GM18499 (cell line): ENCODE data around the gene SCRN2.

Experiments
- ATAC-seq: cut with Tn5 transposase; IDR thresholded peaks from one replicate; pipeline ENCODE4 v1.9.1; 2021; ENCODE audit warnings: moderate number of reproducible peaks; ENCODE audit not compliant: insufficient read depth, unreplicated experiment

SCRN2 gene

GRCh38 chr17:47847341-47848197 is 6.5 kb upstream of the SCRN2 start:
- no peak for ATAC-seq

- ATAC-seq, result no peak
These were observed 5.8 kb upstream of the SCRN2 start for GRCh38 chr17:47846716-47847340.

DNA sequence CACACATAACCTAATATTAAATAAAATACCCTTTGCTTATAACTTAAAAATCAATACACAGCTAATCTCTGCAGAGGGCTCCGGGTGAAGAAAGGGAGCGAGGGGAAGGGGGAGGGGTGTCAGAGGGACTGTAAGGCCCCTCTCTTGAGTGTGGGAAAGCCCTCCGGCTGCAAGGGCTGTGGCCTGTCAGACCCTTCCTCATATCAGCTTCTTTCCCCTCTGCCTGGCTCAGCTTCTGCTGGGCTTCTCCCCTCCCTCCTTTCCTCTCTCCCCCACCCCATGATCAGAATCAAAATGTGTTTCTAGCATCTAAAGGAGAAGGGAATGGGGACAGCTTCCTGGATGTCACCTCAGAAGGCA is 4.6 kb upstream of the SCRN2 start:
- ATAC-seq, result no peak

GRCh38 chr17:47844814-47845715 is 4.0 kb upstream of the SCRN2 start:
- ATAC-seq, result no peak

GRCh38 chr17:47844227-47844626 is 3.2 kb upstream of the SCRN2 start:
- ATAC-seq, result no peak

DNA sequence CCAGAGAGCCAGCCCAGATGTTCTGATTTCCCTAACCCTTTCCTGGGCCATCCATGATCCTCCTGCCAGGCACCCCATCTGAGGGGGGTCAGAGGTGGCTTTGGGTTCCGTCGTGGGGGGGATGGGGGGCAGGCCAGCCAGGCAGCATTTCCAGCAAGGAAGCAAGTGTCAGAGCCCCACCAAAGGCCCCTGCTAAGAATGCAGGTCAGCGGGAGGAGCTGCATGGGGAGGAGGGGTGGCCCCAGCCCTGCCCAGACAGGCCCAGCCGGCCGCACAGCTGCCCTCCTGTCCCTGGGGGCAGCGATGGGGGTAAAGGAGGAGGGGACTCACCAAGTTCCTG is 2.3 kb upstream of the SCRN2 start:
- ATAC-seq, result no peak

DNA sequence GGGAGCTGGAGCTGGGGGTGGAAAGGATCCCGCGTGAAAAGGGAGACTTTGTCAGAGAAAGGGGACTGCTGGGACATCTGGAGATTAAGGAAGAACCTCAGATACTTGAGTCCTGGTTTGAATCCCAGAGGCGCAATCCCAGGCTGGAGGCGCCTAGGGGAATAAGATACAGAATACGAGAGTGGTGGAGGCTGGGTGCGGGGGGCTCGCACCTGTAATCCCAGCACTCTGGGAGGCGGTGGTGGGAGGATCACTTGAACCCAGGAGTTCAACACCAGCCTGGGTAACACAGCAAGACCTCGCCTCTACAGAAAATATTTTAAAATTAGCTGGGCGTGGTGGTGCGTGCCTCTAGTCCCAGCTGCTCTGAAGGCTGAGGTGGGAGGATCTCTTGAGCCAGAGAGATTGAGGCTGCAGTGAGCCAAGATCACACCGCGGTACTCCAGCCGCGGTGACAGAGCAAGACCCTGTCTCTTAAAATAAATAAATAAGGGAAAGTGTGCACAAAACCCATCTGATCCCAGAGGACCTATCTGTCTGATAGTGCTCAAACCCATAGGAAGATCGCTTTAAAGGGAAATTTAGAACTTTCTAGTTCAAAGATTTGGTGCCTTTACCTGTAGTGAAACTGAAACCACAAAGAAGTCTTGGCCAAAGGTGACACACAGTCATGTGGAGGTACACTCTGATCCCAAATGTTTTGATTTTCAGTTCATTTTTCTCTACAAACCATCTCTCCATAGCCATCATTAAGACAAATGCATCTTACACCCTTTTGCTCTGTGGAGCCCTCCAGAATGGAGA is 617 bp upstream of the SCRN2 start:
- ATAC-seq, result no peak

GRCh38 chr17:47840001-47840741 is 902 bp downstream of the SCRN2 start:
- ATAC-seq, result no peak

DNA sequence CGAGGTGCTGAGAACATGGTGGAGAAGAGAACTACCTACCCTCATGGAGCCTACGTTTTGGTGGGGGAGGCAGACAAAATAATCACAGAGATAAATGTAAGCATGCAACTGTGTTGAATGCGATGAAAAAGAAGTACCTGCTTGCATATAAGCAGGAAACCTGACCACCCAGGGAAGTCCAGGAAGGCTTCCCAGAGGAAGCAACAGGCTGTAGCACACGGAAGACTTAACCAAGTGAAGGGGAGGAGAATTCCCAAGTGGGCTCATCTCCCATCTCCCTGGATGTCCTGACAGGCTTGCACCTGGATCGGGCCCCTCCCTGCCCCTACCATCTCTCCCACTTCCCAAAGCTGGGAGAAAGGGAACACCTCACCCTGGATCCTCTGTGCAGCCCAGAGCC is 2.0 kb downstream of the SCRN2 start:
- no peak for ATAC-seq

- ATAC-seq, result no peak
These were observed 2.4 kb downstream of the SCRN2 start for GRCh38 chr17:47838636-47839035.

GRCh38 chr17:47837401-47838039 is 3.6 kb downstream of the SCRN2 start:
- ATAC-seq, result no peak

DNA sequence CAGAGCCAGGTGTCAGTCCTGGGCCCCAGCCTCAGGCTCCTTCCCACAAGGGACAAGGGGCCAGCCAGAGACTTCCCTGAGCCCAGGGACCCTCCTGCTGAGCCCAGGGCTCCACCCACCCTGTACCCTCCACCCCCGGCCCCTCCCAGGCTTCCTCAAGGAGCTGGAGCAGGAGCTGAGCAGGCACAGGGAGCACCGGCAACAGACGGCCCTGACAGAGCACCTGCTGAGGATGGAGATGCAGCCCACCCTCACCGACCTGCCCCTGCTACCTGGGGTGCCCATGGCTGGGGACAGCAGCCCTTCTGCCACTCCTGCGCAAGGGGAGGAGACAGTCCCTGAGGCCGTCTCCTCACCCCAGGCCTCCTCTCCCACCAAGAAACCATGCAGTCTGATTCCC is 4.5 kb downstream of the SCRN2 start:
- ATAC-seq, result no peak

- no peak for ATAC-seq
These were observed 6.3 kb downstream of the SCRN2 start for GRCh38 chr17:47834756-47835155.

GRCh38 chr17:47831934-47832327 is 9.1 kb downstream of the SCRN2 start:
- no peak for ATAC-seq

- ATAC-seq, result peak; percentile 58
These were observed 9.8 kb downstream of the SCRN2 start, which contains the start of the genes LRRC46 and MRPL10 for GRCh38 chr17:47831003-47831933. Gene LRRC46, plus strand, starts transcription at chr17:47831670. Its CDS starts 320 bp downstream, at chr17:47831990. Gene MRPL10, minus strand, starts transcription at chr17:47831541. Its CDS starts 30 bp downstream, at chr17:47831511.

GRCh38 chr17:47830396-47831002 is 10.6 kb downstream of the SCRN2 start:
- ATAC-seq, result no peak

DNA sequence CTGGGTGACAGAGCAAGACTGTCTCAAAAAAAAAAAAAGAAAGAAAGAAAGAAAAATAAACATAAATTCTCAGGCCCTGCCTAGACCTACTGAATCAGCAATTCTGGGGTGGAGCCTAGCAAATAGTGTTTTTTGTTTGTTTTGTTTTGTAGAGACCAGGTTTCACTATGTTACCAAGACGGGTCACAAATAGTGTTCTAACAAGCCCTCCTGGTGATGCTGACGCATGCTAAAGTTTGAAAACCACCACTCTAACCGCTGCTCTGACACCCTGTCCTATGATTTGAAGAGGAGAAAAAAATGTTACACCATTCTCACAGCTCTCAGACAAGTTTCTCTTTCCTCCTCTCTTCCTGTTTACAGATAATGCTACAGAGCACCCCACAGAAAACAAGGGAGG is 11.2 kb downstream of the SCRN2 start:
- ATAC-seq, result no peak
